ENCODE results near the gene DPYD.

Gene DPYD

GRCh38 chr1:97524211-97524610, 396.6 kb downstream of the DPYD start:
- DNase-seq (ENCODE audit: low spot score), result no peak

- no peak for DNase-seq (ENCODE audit: low spot score)
Observed at GRCh38 chr1:97516588-97516987, 404.2 kb downstream of the DPYD start.

DNA sequence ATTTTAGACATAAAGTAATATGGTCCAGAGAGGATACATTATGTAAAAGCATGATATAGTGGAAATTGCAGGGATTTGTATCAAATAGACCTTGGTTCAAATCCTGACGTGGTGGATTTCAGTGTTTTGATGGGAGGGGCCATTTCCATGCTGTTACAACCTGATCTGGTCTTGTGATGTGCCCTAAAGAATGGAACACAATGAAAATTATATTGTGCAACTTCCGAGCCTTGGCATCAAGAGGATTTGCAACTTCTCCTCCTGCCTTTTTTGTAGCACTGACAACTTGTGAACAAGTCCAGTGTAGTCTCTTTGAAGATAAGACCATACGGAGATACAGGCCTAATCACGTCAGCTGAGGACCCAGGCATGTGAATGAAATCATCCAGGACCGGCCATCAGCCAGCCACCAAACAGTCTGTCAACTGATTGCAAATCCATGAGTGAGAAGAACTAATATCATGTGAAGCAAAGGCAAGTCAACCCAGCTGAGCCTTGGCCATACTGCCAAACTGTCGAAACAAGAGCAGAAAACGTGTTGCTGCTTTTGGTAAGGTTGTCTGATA, 412.1 kb downstream of the DPYD start:
- DNase-seq (ENCODE audit: low spot score), result no peak

DNA sequence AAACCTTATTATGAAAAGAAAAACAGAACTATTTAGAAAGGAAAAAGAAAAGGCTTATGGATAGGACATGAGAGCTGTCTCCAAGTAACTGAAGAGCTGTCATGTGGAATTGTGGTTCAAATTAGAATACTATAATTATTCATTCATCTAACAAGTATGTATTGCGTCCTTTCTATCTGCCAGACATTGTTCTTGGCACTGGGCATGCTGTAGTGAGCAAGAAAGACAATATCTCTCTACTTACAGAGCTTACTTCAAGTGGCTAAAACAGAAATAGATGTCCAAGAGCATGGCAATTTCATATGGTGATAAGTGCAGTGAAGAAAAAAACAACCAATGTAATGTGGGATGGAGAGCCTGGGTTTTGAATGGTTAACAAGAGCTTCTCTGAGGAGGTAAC, 413.0 kb downstream of the DPYD start:
- DNase-seq (ENCODE audit: low spot score), result no peak

DNA sequence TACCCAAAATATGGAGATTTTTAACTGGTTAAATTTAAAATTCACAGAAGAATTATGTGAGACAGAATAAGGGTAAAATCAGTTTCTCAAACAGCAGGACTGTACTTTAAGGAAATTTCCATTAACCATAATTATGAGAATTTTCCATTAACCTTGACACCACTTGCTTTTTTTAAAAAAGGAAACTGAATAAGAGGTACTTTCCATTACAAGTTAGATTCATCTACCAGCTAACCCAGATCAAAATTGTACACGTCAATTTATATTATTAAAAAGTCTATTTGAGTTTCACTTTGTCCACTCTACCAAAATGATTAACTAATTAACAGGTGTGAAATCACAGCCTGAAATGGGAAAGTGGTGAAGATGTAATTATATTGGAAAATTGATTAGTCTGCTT, 414.5 kb downstream of the DPYD start:
- no peak for DNase-seq (ENCODE audit: low spot score)

DNA sequence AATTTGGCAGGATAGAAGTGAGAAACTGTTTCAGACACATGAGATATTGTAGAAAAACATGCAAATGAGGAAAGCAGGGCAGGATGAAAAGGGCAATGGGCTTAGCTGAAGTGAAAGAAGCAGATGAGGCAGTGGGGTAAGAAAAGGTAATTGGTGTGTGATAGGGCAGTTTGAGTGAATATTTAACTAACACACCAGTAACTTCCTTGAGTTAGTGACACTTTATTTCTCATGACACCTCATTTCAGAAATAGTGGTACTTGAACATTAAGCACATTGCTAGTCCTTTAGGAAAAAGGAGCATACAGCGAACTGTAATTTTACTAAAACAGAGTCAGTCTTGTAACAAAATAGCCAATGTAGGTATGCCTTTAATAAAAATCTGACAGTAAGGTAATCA, 415.0 kb downstream of the DPYD start:
- no peak for DNase-seq (ENCODE audit: low spot score)

DNA sequence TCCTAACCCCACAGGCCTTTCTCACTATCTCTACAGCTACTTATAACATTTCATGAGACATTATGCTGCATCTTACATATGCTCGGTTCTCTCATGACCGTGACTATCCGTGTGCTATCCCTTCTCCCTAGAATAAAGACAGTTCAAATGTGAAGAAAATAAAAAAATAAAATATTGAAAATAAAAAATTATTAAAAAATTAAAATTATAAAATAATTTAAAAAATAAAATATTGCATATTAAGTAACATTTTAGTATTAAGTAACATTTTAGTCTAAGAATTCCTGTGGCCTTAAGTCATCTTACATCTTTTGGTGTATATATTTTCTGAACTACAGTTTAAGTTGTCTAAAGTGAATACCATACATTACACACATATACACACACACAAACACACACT, 415.5 kb downstream of the DPYD start:
- DNase-seq (ENCODE audit: low spot score), result no peak

DNA sequence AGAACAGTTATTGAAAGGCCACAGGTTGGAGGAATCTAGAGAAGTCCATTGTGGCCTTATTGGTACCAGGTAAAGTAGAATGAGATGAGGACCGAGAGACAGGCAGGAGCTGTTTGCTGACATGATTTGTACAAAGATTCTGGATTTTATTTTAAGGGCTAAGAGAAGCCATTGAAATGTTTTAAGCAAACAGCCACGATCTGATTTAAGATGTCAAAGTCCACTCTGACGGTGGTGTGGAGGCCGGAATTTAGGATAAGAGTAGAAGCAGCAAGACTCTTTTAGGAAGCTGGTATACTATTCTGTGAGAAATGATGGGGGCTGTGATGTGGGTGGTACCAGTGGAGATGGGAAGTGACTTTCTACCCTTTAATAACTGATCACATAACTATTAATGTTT, 418.5 kb downstream of the DPYD start:
- no peak for DNase-seq (ENCODE audit: low spot score)

GRCh38 chr1:97501628-97502027, 419.2 kb downstream of the DPYD start:
- no peak for DNase-seq (ENCODE audit: low spot score)

DNA sequence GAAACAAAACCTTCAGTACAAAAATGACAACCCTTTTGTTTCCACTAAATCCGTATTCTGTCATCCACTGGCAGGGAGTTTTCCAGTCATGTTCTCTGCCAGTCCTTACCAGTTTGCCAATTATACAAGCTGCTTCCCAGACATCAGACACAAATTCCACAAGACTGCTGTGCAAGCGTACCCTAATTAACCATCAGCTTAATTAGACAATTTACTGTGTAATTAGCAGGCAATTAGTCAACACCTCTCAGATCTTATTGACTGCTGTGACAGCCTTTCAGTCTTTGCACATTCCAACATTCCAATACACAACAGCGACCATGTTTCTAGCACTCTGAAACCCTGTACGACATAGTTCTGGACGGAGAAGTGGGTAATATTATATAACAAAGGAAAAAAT, 420.1 kb downstream of the DPYD start:
- no peak for DNase-seq (ENCODE audit: low spot score)

DNA sequence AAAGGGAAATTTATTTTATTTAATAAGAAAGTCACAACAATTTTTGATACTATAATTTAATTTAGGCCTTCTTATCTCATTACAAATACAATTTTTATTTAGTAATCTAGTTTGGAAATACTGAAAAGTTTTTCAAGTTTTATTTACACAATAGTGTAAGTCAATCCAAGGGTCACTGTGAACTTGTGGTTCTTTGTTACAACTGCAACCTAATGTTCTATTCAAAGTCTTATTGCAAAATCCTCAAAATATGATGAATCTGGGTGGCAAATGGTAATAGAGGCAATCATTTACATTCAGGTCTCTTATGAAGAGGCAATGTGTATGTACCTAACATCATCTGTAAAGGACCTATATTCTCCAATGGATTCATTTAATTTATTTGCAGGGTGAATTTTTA, 421.2 kb downstream of the DPYD start:
- no peak for DNase-seq (ENCODE audit: low spot score)

- peak; percentile 9 for DNase-seq (ENCODE audit: low spot score)
Observed at GRCh38 chr1:97489834-97490233, 431.0 kb downstream of the DPYD start.

DNA sequence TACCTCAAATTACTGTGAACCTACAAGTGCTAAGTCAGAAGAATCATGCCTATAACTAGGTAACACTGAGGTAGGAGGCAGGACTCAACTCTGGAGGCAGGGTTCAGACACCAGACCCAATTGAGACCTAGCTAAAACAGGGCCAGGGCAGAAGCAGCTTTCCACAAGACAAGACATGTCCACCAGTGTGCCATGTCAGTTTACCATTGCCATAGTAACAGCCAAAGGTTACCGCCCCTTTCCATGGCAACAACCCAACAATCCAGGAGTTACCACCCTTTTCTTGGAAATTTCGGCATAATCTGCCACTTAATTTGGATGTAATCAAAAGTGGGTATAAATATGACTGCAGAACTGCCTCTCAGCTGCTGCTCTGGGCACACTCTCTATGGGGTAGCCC, 432.3 kb downstream of the DPYD start:
- no peak for DNase-seq (ENCODE audit: low spot score)

- DNase-seq (ENCODE audit: low spot score), result no peak
Observed at GRCh38 chr1:97482022-97482421, 438.8 kb downstream of the DPYD start.

DNA sequence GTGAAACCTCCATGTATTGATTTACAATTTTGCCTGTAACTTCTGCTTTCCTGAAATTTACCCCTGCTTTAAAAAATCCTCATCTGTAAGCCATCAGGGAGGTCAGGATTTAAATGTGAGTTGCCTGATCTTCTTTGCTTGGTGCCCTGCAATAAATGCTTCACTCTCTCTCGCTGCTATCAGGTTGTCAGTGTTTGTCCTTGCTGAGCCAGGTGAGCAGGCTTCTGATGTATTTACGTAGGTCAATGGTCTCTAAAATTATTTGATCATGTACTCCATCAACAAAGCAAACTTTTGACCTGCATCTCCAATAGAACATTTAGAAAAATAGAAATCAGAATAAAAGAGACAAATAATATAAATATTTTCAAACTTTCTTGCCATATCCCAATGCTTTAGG, 453.4 kb downstream of the DPYD start:
- DNase-seq (ENCODE audit: low spot score), result no peak

DNA sequence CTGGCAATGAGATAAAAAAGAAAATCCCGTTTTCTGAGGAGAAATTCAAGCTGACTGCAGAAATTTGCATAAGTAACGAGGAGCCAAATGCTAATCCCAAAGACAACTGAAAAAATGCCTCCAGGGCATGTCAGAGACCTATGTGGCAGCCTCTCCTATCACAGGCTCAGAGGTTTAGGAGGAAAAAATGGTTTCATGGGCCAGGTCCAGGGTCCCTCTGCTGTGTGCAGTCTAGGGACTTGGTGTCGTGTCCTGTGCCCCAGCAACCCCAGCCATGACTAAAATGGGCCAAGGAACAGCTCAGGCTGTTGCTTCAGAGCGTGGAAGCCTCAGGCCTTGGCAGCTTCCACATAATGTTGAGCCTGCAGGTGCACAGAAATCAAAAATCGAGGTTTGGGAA, 456.5 kb downstream of the DPYD start:
- DNase-seq (ENCODE audit: low spot score), result no peak

GRCh38 chr1:97461782-97462181, 459.1 kb downstream of the DPYD start:
- no peak for DNase-seq (ENCODE audit: low spot score)

GRCh38 chr1:97457446-97458089, 463.3 kb downstream of the DPYD start:
- DNase-seq (ENCODE audit: low spot score), result no peak

- no peak for DNase-seq (ENCODE audit: low spot score)
Observed at GRCh38 chr1:97451944-97452343, 468.9 kb downstream of the DPYD start.

DNA sequence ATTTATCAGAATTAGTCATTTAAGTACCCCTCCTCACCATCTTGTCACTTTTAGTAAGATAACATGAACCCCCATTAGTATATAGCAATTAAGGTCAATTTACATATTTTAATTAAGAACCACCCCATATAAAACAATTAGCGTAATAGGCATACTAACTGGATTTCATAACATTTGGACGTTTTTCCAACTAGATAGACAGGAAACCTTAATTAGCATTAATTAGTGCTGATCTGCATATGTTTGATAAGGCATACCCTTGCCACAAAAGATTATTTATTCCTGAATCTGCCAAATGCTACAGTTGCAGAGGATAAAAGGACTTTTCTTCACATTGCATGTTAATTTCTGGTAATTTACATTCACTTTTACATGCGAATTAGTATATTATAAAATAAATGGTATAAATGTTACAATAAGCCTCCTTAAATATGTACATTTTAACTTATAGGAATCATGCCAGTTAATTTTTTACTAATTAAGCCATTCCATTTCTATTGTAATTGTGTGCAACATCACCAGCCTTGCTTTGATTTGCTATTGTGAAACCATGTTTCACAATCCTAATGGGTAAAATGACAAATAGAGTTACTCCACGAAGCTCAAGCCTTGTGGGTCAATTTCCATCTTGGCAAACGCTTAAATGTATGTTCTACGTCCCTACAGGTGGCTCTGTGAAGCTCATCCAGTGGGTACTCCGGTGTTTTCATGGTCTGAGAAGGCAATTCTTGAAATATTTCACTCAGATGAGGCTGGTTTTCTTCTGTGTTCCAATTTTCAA, 469.6 kb downstream of the DPYD start:
- no peak for DNase-seq (ENCODE audit: low spot score)

GRCh38 chr1:97441966-97442365, 478.9 kb downstream of the DPYD start:
- no peak for DNase-seq (ENCODE audit: low spot score)

GRCh38 chr1:97433824-97434177, 487.0 kb downstream of the DPYD start:
- no peak for DNase-seq (ENCODE audit: low spot score)

DNA sequence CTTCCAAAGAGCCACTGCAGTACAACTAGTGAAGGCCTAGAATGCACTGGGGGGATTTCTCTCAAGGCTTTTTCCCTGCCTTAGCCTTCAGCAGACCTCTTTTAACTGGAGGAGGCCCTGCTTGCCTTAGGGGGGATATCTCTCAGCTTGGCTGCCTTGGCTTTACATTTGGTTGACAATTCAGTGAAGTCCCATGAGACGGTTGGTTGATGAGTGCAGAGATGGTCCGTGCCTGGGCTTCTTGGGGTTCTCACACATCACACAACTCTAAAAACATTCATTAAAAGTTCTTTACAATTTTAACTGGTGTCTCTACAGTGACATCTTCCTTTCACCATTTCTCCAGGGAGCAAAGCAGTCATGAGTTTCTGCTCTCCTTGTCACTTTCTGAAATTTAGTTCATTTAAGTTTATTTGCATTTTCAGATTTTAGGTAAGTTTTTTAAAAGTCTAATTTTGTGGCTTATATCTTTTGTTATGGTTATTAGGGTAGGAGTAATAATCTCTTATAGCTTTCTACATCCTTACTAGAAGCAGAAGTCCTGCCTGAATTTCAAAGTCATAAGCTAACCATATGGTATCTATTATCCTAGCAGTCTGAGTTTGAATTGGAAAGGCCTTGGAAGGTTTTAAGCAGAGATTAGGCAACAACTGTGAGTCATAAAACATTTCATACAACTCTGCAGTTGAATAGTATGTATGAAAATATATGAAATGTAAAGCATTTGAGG, 487.6 kb downstream of the DPYD start:
- no peak for DNase-seq (ENCODE audit: low spot score)
